GM06990 (cell line): ENCODE data around the gene PPA2.

ENCODE experiments used
- DNase-seq: peaks from one replicate; pipeline ENCODE4 v3.0.0-alpha.2; 2011; ENCODE audit not compliant: insufficient read length; ENCODE audit errors: extremely low read depth
- H3K27me3 ChIP-seq: replicated peaks from 2 replicates; pipeline ENCODE4 v1.6.0; 2011; ENCODE audit warnings: low read length; ENCODE audit not compliant: control insufficient read depth, insufficient read depth
- H3K36me3 ChIP-seq: 2 replicates; pipeline ENCODE4 v1.5.1; 2011; ENCODE audit warnings: low read length; ENCODE audit not compliant: control insufficient read depth, insufficient read depth
- H3K4me3 ChIP-seq: replicated peaks from 2 replicates; pipeline ENCODE4 v1.5.1; 2011; ENCODE audit warnings: low read depth, mild to moderate bottlenecking, control low read depth, low read length
- TF ChIP-seq, protein P1 (sequence below): IDR thresholded peaks from 2 replicates; pipeline ENCODE4 v1.5.1; 2011; ENCODE audit warnings: low read length, control low read depth, mild to moderate bottlenecking, inconsistent platforms; ENCODE audit not compliant: insufficient read depth, poor library complexity, severe bottlenecking

Gene PPA2

GRCh38 chr4:105473324-105474098, at the start of gene PPA2:
Gene PPA2 (minus strand): TSS chr4:105474062. CDS start chr4:105474050, 12 bp downstream.
- Histone ChIP-seq H3K4me3 (peak within 1 kb of the TSS; percentile 84), H3K36me3 (no peaks in the 10 kb centered on the region), H3K27me3 (no peaks in the 10 kb centered on the region)
- TF ChIP-seq, protein P1, sequence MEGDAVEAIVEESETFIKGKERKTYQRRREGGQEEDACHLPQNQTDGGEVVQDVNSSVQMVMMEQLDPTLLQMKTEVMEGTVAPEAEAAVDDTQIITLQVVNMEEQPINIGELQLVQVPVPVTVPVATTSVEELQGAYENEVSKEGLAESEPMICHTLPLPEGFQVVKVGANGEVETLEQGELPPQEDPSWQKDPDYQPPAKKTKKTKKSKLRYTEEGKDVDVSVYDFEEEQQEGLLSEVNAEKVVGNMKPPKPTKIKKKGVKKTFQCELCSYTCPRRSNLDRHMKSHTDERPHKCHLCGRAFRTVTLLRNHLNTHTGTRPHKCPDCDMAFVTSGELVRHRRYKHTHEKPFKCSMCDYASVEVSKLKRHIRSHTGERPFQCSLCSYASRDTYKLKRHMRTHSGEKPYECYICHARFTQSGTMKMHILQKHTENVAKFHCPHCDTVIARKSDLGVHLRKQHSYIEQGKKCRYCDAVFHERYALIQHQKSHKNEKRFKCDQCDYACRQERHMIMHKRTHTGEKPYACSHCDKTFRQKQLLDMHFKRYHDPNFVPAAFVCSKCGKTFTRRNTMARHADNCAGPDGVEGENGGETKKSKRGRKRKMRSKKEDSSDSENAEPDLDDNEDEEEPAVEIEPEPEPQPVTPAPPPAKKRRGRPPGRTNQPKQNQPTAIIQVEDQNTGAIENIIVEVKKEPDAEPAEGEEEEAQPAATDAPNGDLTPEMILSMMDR: peak; percentile 2
- DNase-seq: peak; percentile 94

DNA sequence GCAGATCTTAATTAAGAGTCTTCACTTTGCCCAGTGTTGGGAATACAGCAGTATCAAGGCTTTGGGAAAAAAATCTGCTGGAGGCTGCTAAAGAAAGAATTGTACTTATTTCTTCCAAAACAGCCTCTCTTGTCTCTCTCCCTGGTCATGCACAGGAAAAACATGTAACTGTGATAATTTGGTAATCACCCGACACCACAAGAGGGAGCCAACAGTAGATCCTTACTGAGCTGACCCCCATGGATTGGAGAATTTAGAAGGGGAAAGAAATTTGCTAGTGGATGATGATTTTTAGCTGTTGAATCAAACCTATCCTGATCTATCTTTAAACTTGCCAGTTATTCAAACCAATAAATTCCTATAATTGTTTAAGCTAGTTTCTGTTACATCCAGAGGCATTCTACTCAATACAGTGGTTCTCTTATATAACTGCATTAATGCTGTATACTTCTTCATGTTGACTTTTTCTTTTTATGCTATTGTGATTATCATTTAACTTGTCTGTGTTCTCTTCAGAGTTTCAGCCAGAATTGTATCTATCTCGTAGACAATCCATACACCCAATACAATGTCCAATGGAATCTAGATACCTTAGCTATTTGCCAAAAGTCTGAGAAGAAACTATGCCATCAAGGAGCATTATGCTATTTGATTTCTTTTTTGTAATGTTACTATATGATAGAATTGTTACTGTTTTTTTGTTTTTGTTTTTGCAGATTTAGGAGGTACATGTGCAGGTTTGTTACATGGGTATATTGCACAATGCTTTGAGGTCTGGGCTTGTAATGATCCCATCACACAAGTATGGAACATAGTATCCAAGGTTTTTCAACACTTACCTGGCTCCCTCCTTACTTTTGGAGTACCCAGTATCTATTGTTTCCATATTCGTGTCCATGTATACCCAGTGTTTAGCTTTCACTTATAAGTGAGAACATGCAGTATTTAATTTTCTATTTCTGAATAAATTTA, 47.2 kb upstream of the PPA2 start:
- DNase-seq: peak; percentile 13
- Histone ChIP-seq H3K36me3 (no peaks in the 10 kb centered on the region), H3K4me3 (no peak overlapping the region), H3K27me3 (no peaks in the 10 kb centered on the region)
- TF ChIP-seq, protein P1: peak; percentile 71

GRCh38 chr4:105510245-105510644, 36.4 kb upstream of the PPA2 start:
- Histone ChIP-seq H3K27me3 (no peaks in the 10 kb centered on the region), H3K36me3 (no peaks in the 10 kb centered on the region), H3K4me3 (no peak overlapping the region)
- TF ChIP-seq, protein P1: no peak
- no peak for DNase-seq

- TF ChIP-seq, protein P1: no peak
- H3K36me3 ChIP-seq: no peaks in the 10 kb centered on the region
- no peaks in the 10 kb centered on the region for H3K27me3 ChIP-seq
- no peak for DNase-seq
- no peak overlapping the region for H3K4me3 ChIP-seq
These were observed 35.9 kb upstream of the PPA2 start for GRCh38 chr4:105509714-105510113.

DNA sequence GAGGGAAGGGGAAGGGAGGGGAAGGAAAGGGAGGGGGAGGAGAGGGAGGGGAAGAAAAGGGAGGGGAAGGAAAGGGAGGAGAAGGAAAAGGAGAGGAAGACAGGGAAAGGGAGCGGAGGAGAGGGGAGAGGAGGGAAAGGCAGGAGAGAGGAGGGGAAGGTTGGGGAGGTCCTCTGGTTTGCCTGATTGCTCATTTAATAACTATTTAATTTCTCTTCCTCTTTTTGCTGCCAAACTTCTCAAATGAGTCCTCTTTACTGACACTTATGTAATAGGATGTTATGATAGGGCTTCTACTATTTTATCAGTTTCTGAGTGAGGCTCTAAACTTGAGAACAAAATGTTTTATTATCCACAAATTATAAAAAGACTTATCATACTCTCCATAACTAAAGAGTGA, 35.4 kb upstream of the PPA2 start:
- H3K27me3 ChIP-seq: no peaks in the 10 kb centered on the region
- DNase-seq: peak; percentile 59
- TF ChIP-seq, protein P1: no peak
- no peak overlapping the region for H3K4me3 ChIP-seq
- no peaks in the 10 kb centered on the region for H3K36me3 ChIP-seq
